A172 (cell line): ENCODE measurements around the gene SEMA4G. TPM values are rescaled to one million over a fixed set of nuclear protein-coding genes. Genes with fewer than 3 reads are reported as not detected.

ENCODE experiments used
- DNase-seq: peaks from one replicate; pipeline ENCODE4 v3.0.0-alpha.2; 2015; ENCODE audit warnings: low spot score
- total RNA-seq: library from RNA; depleted of rRNA; stranded (reverse); fragments of >200 nt; shearing (Covaris generic); gene quantifications from 2 replicates; pipeline ENCODE4 v1.2.3, GENCODE V29; 2014; rRNA removed

SEMA4G gene, protein sequence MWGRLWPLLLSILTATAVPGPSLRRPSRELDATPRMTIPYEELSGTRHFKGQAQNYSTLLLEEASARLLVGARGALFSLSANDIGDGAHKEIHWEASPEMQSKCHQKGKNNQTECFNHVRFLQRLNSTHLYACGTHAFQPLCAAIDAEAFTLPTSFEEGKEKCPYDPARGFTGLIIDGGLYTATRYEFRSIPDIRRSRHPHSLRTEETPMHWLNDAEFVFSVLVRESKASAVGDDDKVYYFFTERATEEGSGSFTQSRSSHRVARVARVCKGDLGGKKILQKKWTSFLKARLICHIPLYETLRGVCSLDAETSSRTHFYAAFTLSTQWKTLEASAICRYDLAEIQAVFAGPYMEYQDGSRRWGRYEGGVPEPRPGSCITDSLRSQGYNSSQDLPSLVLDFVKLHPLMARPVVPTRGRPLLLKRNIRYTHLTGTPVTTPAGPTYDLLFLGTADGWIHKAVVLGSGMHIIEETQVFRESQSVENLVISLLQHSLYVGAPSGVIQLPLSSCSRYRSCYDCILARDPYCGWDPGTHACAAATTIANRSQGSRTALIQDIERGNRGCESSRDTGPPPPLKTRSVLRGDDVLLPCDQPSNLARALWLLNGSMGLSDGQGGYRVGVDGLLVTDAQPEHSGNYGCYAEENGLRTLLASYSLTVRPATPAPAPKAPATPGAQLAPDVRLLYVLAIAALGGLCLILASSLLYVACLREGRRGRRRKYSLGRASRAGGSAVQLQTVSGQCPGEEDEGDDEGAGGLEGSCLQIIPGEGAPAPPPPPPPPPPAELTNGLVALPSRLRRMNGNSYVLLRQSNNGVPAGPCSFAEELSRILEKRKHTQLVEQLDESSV
- 0.05 TPM in 1 of 2 replicates, not detected in the other for total RNA-seq

DNA sequence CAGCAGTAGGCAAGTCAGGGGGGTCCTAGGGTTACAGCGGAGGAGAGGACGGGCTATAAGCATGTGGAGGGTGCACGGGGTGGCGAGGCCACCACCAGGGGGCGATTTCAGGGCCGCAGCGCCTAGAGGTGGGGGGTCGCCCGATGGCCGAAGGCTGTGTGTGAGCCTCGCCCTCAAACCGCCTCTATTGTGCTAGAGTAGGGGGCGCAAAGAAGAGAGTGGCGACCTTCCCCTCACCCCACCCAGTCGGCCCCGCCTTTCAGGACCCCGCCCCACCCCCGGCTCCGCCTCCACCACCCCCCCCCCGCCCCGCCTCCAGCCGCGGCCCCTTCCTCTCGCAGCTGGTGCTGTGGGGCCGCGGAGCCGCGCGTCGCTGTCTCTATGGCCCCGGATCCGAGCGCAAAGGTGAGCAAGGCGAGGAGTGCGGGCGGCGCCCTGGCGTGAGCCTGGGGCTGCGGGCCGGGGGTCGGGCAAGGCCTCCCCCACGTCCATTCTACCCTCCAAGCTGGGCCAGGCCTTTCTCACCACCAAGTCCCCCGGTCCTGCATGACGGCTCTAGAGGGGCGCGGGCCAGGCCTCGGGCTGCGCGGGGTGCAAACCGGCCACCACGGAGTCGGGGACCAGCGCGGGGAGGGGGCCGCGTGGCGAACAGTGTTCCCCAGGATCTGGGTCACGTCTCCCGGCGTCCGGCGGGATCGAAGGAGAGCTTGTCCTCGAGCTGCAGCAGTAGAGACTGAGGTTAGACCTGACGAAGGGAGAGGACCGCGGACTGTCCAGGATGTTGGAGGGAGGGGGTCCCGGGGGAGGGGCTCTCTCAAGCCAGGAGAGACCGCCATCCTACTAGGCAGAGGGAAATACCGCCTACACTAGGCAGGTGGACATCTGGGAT, at the start of gene SEMA4G:
Gene SEMA4G (plus strand): TSS at position 318 of the 889 bp plus-strand sequence. CDS start 3,409 bp downstream, outside the sequence.
- DNase-seq = no peak

- DNase-seq = peak; percentile 49
These were observed 45.7 kb upstream of the SEMA4G start for GRCh38 chr10:100923580-100923979.

- DNase-seq = no peak
These were observed 42.0 kb upstream of the SEMA4G start for GRCh38 chr10:100927266-100927665.

DNA sequence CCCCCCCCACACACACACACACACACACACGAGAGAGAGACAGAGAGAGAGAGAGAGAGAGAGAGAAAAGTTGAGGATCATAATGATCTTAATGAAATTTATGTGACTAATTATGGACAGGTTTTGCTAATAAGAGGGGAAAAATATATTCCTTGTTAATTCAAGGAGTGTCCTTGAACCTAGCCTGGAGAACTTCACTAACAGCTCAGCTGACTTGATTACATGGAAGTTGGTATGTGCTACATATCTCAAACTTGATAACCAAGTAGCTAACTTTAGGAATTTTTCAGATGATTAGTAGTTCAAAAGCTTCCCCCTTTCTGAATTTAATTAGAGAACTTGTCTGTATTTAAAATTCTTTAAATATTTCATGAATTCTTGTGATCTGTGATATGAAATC, 41.3 kb upstream of the SEMA4G start:
- no peak for DNase-seq

- DNase-seq = no peak
These were observed 38.9 kb upstream of the SEMA4G start for GRCh38 chr10:100930368-100930767.

- no peak for DNase-seq
These were observed 35.1 kb upstream of the SEMA4G start for GRCh38 chr10:100934084-100934659.

DNA sequence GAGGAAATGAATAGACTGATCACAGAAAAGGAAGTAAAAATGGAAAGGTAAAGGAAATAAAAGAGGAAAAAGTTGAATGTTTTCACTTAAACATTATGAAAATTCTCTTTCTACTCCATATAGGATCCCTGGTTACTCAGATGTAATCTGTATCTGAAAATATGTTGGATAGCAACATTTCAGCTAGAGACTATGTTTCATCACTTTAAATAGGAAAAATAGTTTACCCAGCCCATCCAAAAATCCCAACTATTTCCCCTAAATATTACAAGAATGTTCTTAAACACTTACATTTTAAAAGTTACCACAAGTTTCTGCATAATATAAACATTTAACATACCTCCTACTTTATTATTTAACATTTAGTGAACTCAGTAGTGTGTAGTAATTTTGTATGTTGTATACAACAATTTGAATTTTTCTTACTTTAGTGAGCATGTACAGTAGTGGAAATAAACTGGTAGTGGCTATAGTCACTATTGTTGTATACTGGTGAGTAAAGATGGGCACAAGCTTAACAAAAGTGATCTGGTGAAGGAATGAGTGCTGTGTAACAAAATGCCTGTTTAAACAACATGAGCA, 29.4 kb upstream of the SEMA4G start:
- no peak for DNase-seq

GRCh38 chr10:100942229-100942628, 27.1 kb upstream of the SEMA4G start:
- no peak for DNase-seq

DNA sequence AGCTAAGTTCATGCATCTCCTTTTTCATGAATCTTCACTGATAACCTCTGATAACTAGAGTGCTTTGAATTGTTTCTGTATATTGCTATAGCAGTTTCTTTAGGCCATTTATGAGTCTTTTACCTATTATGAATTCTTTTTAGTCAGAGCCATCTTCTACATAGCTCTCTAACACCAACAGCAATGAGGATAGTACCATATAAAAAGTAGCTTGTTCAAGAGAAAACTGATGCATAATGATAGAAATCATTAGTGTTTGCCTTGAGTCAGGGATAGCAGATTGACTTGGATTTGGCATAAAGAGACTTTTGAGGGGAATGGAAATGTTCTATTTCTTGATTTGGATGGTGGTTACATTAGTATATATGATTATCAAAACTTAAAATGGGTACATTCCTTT, 25.8 kb upstream of the SEMA4G start:
- no peak for DNase-seq

GRCh38 chr10:100945754-100946153, 23.6 kb upstream of the SEMA4G start:
- DNase-seq = no peak

DNA sequence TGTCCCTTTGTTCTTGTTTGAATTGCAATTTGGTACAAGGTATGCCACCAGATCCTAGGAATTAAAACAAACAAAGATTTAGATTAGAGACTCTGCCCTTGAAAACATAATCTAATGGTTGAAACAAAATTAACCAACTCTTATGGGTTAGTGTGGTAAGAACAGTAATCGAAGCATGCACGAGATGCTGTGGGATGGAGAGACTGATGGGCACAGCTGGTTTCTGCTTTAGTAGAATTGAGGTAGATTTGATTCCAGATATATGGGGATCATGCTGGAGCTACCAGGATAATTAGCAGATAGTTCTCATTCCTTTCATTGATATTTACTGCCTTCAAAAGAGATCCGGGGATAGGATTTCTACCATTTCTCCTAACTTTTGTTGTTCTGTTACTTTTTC, 20.4 kb upstream of the SEMA4G start:
- no peak for DNase-seq

DNA sequence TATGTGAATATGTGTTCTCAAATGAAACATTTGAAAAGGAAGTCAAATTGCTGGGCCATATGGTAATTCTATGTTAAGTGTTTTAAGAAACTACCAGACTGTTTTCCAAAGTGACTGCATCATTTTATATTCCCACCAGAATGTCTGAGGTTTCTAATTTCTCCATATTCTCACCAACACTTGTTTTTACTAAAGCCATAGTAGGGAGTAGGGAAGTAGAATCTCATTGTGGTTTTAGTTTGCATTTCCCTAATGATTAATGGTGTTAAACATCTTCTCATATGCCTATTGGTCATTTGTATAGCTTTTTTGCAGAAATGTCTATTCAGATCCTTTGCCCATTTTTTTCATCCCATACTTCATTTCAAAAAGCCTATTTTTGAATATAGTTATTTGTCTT, 9.1 kb upstream of the SEMA4G start:
- DNase-seq = no peak

- no peak for DNase-seq
These were observed 6.8 kb upstream of the SEMA4G start for GRCh38 chr10:100962351-100963080.

GRCh38 chr10:100963826-100964225, 5.5 kb upstream of the SEMA4G start:
- DNase-seq = no peak

GRCh38 chr10:100965820-100966219, 3.5 kb upstream of the SEMA4G start:
- no peak for DNase-seq

DNA sequence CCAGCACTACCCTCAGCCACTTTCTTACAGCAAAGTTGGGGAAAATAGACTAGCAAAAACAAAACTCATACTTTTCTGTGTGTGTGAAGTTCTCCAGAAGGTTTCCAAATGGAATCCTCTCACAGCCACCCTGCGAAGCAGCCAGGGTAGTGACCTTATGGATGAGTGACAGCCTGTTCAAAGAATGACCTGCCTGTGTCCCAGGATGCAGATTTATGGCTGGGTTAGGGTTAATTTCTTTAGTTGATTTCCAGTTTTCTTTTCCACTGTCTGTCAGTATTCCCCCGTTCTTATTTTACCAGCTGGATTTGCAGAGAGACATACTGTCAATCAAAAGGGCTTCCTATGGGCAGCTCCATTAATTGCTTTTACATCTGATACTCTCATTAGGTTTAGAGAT, 2.4 kb upstream of the SEMA4G start:
- no peak for DNase-seq

- no peak for DNase-seq
These were observed 2.0 kb upstream of the SEMA4G start for GRCh38 chr10:100967332-100967731.

GRCh38 chr10:100968062-100968736, 1.1 kb upstream of the SEMA4G start:
- DNase-seq = no peak

DNA sequence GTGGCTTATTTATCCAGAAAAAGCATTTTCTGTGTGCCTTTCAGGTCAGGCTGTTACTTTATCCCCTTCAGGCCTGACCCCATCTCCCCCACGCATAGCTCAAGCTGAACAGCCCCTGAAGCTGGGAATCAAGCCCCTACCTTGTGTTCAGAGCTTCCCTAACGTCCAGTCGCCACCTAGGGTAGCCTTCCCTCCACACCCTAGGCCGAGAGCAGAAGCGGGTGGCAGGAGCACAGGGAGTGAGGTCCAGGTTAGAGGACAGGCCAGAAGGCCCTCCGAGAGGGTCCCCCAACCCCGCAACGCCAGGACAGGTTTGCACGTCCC, 479 bp upstream of the SEMA4G start:
- no peak for DNase-seq
